Tibial nerve (tissue), 3 donors: ENCODE data around the gene AP3B1.

Experiments
- POLR2A ChIP-seq, 2 donors: fragments of 450-650 bp; IDR thresholded peaks; one replicate each; pipeline ENCODE4 v1.6.1; 2017; ENCODE audit warnings: antibody characterized with exemption in 2 of 2, mild to moderate bottlenecking in 2 of 2, moderate library complexity in 2 of 2
- TF ChIP-seq, protein P1 (sequence below), 5 experiments: fragments of 200-600 bp in 3 of 5; fragments of 450-650 bp in 2 of 5; sonication (generic) in 3 of 5; IDR thresholded peaks; one replicate each; pipeline ENCODE4 v1.5.1; 2016 to 2019; ENCODE audit warnings: antibody characterized with exemption in 5 of 5, mild to moderate bottlenecking in 3 of 5, moderate library complexity in 2 of 5

DNA sequence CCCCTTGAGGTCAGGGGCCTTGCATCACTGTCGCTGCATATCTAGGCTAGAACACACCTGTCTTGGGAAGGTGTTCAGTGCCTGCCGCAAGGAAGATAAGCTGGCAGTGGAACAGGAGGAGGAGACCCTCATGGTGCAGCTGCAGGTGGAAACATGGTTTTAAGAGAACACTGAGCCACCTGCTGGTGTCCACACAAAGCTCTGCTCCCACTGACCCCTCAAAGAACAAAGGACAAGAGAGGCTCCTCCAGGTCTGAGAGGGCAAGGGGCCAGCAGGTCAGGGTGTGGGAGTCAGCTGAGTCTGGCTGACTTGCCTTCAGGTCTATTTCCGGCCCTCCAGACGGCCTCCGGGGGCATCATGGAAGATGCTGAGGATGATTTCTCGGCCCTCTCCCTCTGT is 308.2 kb downstream of the AP3B1 start:
- TF ChIP-seq POLR2A (IDR thresholded peaks at IDR 0.05) = no peak
- TF ChIP-seq, protein P1, sequence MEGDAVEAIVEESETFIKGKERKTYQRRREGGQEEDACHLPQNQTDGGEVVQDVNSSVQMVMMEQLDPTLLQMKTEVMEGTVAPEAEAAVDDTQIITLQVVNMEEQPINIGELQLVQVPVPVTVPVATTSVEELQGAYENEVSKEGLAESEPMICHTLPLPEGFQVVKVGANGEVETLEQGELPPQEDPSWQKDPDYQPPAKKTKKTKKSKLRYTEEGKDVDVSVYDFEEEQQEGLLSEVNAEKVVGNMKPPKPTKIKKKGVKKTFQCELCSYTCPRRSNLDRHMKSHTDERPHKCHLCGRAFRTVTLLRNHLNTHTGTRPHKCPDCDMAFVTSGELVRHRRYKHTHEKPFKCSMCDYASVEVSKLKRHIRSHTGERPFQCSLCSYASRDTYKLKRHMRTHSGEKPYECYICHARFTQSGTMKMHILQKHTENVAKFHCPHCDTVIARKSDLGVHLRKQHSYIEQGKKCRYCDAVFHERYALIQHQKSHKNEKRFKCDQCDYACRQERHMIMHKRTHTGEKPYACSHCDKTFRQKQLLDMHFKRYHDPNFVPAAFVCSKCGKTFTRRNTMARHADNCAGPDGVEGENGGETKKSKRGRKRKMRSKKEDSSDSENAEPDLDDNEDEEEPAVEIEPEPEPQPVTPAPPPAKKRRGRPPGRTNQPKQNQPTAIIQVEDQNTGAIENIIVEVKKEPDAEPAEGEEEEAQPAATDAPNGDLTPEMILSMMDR (IDR thresholded peaks at IDR 0.05) = no peak
